Cortex of kidney (tissue), 1 donor: Measurements from ENCODE around the gene PHLDB2.

ENCODE experiments used
- DNase-seq: peaks from one replicate; lab custom pipeline; 2025; lab: John Stamatoyannopoulos, UW

PHLDB2 gene

GRCh38 chr3:111926266-111926676, 67.2 kb downstream of the PHLDB2 start:
- DNase-seq, result no peak

GRCh38 chr3:111928613-111929012, 69.5 kb downstream of the PHLDB2 start:
- DNase-seq, result no peak

GRCh38 chr3:111929484-111929883, 70.4 kb downstream of the PHLDB2 start:
- no peak for DNase-seq

GRCh38 chr3:111932946-111933345, 73.9 kb downstream of the PHLDB2 start:
- DNase-seq, result no peak

GRCh38 chr3:111936191-111936841, 77.3 kb downstream of the PHLDB2 start:
- no peak for DNase-seq

- DNase-seq, result no peak
These were observed 77.9 kb downstream of the PHLDB2 start for GRCh38 chr3:111936967-111937366.

- no peak for DNase-seq
These were observed 78.8 kb downstream of the PHLDB2 start for GRCh38 chr3:111937871-111938270.

- DNase-seq, result no peak
These were observed 80.8 kb downstream of the PHLDB2 start for GRCh38 chr3:111939873-111940272.

GRCh38 chr3:111943533-111943932, 84.5 kb downstream of the PHLDB2 start:
- no peak for DNase-seq

GRCh38 chr3:111944372-111944771, 85.3 kb downstream of the PHLDB2 start:
- DNase-seq, result no peak

- DNase-seq, result no peak
These were observed 88.2 kb downstream of the PHLDB2 start for GRCh38 chr3:111947231-111947630.

- no peak for DNase-seq
These were observed 89.7 kb downstream of the PHLDB2 start for GRCh38 chr3:111948786-111949185.

- DNase-seq, result no peak
These were observed 90.6 kb downstream of the PHLDB2 start for GRCh38 chr3:111949712-111950111.

GRCh38 chr3:111951032-111951431, 92.0 kb downstream of the PHLDB2 start:
- DNase-seq, result no peak

- no peak for DNase-seq
These were observed 93.0 kb downstream of the PHLDB2 start for GRCh38 chr3:111952086-111952485.

GRCh38 chr3:111952866-111953450, 93.9 kb downstream of the PHLDB2 start:
- DNase-seq, result no peak

GRCh38 chr3:111954228-111954990, 95.3 kb downstream of the PHLDB2 start:
- no peak for DNase-seq

- DNase-seq, result no peak
These were observed 96.8 kb downstream of the PHLDB2 start for GRCh38 chr3:111955876-111956275.

- DNase-seq, result no peak
These were observed 97.4 kb downstream of the PHLDB2 start for GRCh38 chr3:111956449-111956848.

- no peak for DNase-seq
These were observed 98.1 kb downstream of the PHLDB2 start for GRCh38 chr3:111956995-111957734.

GRCh38 chr3:111961461-111962164, 102.5 kb downstream of the PHLDB2 start:
- no peak for DNase-seq

GRCh38 chr3:111963424-111963823, 104.4 kb downstream of the PHLDB2 start:
- DNase-seq, result no peak
